ENCODE results near the gene UBE2H.
A peak's percentile ranks its signal among the peaks of the same experiment; 100 is the strongest.

UBE2H gene

DNA sequence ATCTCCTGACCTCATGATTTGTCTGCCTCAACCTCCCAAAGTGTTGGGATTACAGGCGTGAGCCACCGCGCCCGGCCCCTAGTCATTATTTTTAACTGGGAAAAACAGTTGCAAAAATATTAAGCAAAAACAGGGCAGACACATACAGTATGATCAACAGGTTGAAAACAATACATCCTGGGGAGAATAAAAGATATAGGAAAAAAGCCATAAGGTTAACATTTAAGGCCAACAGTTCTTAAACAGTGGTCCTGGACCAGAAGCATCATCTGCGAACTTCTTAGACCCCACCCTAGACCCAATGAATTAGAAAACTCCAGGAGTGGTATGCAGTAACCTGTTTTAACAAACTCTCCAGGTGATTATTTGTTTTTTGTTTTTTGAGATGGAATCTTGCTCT lies 6.5 kb downstream of the UBE2H start:
- peaks cover 14% of the 10 kb centered on the region for H4K20me1 ChIP-seq (ENCODE audit: insufficient read depth, low read length, poor library complexity, severe bottlenecking)
- H3K4me2 ChIP-seq (ENCODE audit: low read depth, low read length, poor library complexity, severe bottlenecking) = peak overlapping the region; percentile 96
- H3K36me3 ChIP-seq (ENCODE audit: insufficient read depth, low read length) = no peaks in the 10 kb centered on the region
- peaks cover 36% of the 10 kb centered on the region for H3K4me1 ChIP-seq (ENCODE audit: insufficient read depth, low read length, poor library complexity, severe bottlenecking)
- H3K79me2 ChIP-seq (ENCODE audit: insufficient read depth, low read length) = peaks cover 66% of the 10 kb centered on the region
- no peak for TF ChIP-seq EZH2phosphoT487 (IDR thresholded peaks at IDR 0.05; ENCODE audit: borderline replicate concordance)
- TF ChIP-seq, protein P1, sequence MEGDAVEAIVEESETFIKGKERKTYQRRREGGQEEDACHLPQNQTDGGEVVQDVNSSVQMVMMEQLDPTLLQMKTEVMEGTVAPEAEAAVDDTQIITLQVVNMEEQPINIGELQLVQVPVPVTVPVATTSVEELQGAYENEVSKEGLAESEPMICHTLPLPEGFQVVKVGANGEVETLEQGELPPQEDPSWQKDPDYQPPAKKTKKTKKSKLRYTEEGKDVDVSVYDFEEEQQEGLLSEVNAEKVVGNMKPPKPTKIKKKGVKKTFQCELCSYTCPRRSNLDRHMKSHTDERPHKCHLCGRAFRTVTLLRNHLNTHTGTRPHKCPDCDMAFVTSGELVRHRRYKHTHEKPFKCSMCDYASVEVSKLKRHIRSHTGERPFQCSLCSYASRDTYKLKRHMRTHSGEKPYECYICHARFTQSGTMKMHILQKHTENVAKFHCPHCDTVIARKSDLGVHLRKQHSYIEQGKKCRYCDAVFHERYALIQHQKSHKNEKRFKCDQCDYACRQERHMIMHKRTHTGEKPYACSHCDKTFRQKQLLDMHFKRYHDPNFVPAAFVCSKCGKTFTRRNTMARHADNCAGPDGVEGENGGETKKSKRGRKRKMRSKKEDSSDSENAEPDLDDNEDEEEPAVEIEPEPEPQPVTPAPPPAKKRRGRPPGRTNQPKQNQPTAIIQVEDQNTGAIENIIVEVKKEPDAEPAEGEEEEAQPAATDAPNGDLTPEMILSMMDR (conservative IDR thresholded peaks at IDR 0.05; ENCODE audit: low read length) = no peak
- no peak overlapping the region for H3K4me3 ChIP-seq (ENCODE audit: low read length, poor library complexity, severe bottlenecking)
- H3K9me2 ChIP-seq (replicated peaks; ENCODE audit: low read depth, low read length) = no peaks in the 10 kb centered on the region
- H3K9me3 ChIP-seq (ENCODE audit: insufficient read depth, low read depth, low read length) = no peaks in the 10 kb centered on the region
- no peak overlapping the region for H2AFZ ChIP-seq (ENCODE audit: low read length)
- H3F3A ChIP-seq (ENCODE audit: low read depth) = no peaks in the 10 kb centered on the region; the same call in 1 of the 2 replicates
- no peak overlapping the region for H3K9ac ChIP-seq (ENCODE audit: low read depth, low read length, poor library complexity, severe bottlenecking)
- H3K27me3 ChIP-seq (ENCODE audit: insufficient read depth, low read length, poor library complexity, severe bottlenecking) = no peaks in the 10 kb centered on the region

- H2AFZ ChIP-seq (ENCODE audit: low read length) = no peak overlapping the region
- H3K9ac ChIP-seq (ENCODE audit: low read depth, low read length, poor library complexity, severe bottlenecking) = no peak overlapping the region
- H3K79me2 ChIP-seq (ENCODE audit: insufficient read depth, low read length) = peaks cover 43% of the 10 kb centered on the region
- H3K36me3 ChIP-seq (ENCODE audit: insufficient read depth, low read length) = no peaks in the 10 kb centered on the region
- no peaks in the 10 kb centered on the region for H3K9me3 ChIP-seq (ENCODE audit: insufficient read depth, low read depth, low read length)
- peaks cover 10% of the 10 kb centered on the region for H4K20me1 ChIP-seq (ENCODE audit: insufficient read depth, low read length, poor library complexity, severe bottlenecking)
- no peak overlapping the region for H3K4me2 ChIP-seq (ENCODE audit: low read depth, low read length, poor library complexity, severe bottlenecking)
- H3K9me2 ChIP-seq (replicated peaks; ENCODE audit: low read depth, low read length) = no peaks in the 10 kb centered on the region
- H3K27me3 ChIP-seq (ENCODE audit: insufficient read depth, low read length, poor library complexity, severe bottlenecking) = no peaks in the 10 kb centered on the region
- H3K4me1 ChIP-seq (ENCODE audit: insufficient read depth, low read length, poor library complexity, severe bottlenecking) = peaks cover 8% of the 10 kb centered on the region
- TF ChIP-seq, protein P1 (conservative IDR thresholded peaks at IDR 0.05; ENCODE audit: low read length) = no peak
- no peak for TF ChIP-seq EZH2phosphoT487 (IDR thresholded peaks at IDR 0.05; ENCODE audit: borderline replicate concordance)
- no peaks in the 10 kb centered on the region; the same call in 1 of the 2 replicates for H3F3A ChIP-seq (ENCODE audit: low read depth)
- no peak overlapping the region for H3K4me3 ChIP-seq (ENCODE audit: low read length, poor library complexity, severe bottlenecking)
Measured at GRCh38 chr7:129943352-129943751, 9.4 kb downstream of the UBE2H start.

- Histone ChIP-seq H2AFZ (ENCODE audit: low read length) (no peak overlapping the region), H3K4me3 (ENCODE audit: low read length, poor library complexity, severe bottlenecking) (no peak overlapping the region), H3K36me3 (ENCODE audit: insufficient read depth, low read length) (no peaks in the 10 kb centered on the region), H3K9me3 (ENCODE audit: insufficient read depth, low read depth, low read length) (no peaks in the 10 kb centered on the region), H3K4me1 (ENCODE audit: insufficient read depth, low read length, poor library complexity, severe bottlenecking) (no peaks in the 10 kb centered on the region), H4K20me1 (ENCODE audit: insufficient read depth, low read length, poor library complexity, severe bottlenecking) (no peaks in the 10 kb centered on the region), H3K9me2 (replicated peaks; ENCODE audit: low read depth, low read length) (no peaks in the 10 kb centered on the region), H3K79me2 (ENCODE audit: insufficient read depth, low read length) (peaks cover 16% of the 10 kb centered on the region; the same call in 1 of the 2 replicates), H3F3A (ENCODE audit: low read depth) (no peaks in the 10 kb centered on the region), H3K9ac (ENCODE audit: low read depth, low read length, poor library complexity, severe bottlenecking) (no peak overlapping the region), H3K27me3 (ENCODE audit: insufficient read depth, low read length, poor library complexity, severe bottlenecking) (no peaks in the 10 kb centered on the region), H3K4me2 (ENCODE audit: low read depth, low read length, poor library complexity, severe bottlenecking) (no peak overlapping the region)
- TF ChIP-seq EZH2phosphoT487 (IDR thresholded peaks at IDR 0.05; ENCODE audit: borderline replicate concordance) = no peak
- TF ChIP-seq, protein P1 (conservative IDR thresholded peaks at IDR 0.05; ENCODE audit: low read length) = no peak
Measured at GRCh38 chr7:129940329-129940728, 12.4 kb downstream of the UBE2H start.

Data from Loucy (cell line).